Measurements from ENCODE around the gene SMAD3.

DNA sequence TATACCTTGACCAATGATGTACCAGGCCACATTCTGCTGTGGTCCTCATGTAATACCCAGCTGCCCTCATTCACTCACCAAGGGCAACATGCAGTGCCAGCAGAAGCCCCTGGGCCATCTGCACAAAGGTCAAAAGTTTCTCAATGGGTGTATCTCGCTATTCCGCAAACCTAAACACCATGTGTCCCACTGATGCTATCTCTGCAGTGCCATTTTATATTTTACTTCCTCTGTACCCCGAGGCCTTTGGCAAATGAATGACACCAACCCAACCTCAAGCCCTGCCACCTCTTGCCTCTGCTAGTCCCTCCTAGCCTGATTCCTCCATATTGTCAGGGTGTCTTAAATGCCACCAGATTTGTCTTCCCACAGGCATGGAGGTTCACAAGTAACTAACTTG is 129.9 kb downstream of the SMAD3 start:
- TF ChIP-seq, protein P1, sequence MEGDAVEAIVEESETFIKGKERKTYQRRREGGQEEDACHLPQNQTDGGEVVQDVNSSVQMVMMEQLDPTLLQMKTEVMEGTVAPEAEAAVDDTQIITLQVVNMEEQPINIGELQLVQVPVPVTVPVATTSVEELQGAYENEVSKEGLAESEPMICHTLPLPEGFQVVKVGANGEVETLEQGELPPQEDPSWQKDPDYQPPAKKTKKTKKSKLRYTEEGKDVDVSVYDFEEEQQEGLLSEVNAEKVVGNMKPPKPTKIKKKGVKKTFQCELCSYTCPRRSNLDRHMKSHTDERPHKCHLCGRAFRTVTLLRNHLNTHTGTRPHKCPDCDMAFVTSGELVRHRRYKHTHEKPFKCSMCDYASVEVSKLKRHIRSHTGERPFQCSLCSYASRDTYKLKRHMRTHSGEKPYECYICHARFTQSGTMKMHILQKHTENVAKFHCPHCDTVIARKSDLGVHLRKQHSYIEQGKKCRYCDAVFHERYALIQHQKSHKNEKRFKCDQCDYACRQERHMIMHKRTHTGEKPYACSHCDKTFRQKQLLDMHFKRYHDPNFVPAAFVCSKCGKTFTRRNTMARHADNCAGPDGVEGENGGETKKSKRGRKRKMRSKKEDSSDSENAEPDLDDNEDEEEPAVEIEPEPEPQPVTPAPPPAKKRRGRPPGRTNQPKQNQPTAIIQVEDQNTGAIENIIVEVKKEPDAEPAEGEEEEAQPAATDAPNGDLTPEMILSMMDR (IDR thresholded peaks at IDR 0.05) = no peak
- TF ChIP-seq POLR2A (IDR thresholded peaks at IDR 0.05) = no peak
